Measurements from ENCODE around the gene LPP. TPM values are rescaled to one million over a fixed set of nuclear protein-coding genes. Genes with fewer than 3 reads are reported as not detected.

The LPP gene
- total and polyA plus RNA-seq, 2 of the 13 experiments (the other 11 are each of a cell fraction or from before 2014, with no cell fraction given) = 19.2 to 29.9 TPM

DNA sequence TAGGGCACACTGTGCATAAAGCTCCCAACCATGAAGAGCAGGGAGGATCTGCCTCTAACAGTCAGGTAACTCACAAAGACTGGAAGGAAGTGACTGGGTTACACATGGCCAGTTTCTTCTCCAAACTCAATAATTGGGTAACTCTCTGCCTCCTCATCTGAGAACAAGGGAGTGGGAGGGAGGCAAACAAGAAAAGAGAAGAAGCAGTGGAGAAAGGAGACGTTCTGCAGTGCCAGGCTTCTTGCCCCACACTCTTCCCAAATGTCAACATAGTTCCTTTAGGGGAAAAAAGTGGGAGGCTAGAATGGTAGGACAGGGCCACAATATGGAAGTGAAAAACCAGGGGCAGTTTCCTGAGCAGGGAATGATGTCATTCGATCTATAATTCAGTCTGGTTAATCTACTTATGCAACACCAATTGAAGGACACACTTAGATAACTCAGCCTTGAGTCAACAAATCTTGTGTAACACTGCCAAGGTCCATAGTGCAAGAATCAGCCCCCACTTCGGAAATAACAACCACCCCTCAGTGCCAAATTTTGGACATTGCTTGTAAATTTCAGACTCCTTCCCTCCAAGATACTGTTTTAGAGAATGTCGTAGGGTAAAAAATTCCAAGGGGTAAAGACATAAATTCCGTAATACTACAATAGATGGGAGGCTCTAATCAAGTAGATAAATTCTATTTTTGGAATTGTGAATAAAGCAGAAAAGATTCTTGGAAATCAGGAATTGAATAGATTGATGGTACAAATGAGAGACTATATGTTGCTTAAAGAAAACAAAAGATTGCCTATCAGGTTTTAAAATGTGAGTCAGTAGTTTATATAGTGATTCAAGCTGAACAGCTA lies 143.0 kb downstream of the LPP start:
- in situ Hi-C loops (cut with HindIII; ENCODE audit: extremely low pct_ligation_motif_present, low pct_unique_long_range_greater_than_20kb) = loop anchor here (5.0 to 10.0 kb wide), 3 partner anchors 450 to 658 kb away; partner anchors contain the start of gene BCL6
- ChIA-PET POLR2A (interaction anchor here (0.8 kb wide), 1 partner anchor 449 kb away, joined by 3 read pairs; no protein-coding TSS in a partner anchor), CTCF (ENCODE audit: low intra/inter-chr PET ratio, low total read pairs) (no interaction called here)
- H3K27ac ChIP-seq (ENCODE audit: extremely low read length, insufficient read depth, low read length) = peak overlapping the region; percentile 94
- 8% methylated on average over 5 of the region's 5 CpGs for WGBS (ENCODE audit: low lambda C conversion rate)
- no peaks in the 10 kb centered on the region for H3K27me3 ChIP-seq (ENCODE audit: control insufficient read depth in 1 of 2, insufficient read depth in 2 of 2, low read length in 2 of 2)
- ATAC-seq = peak; percentile 41
- H2AFZ ChIP-seq (ENCODE audit: low read length) = no peak overlapping the region
- peak overlapping the region; percentile 43 for H3K4me2 ChIP-seq (ENCODE audit: low read depth, low read length)
- peaks cover 61% of the 10 kb centered on the region for H3K79me2 ChIP-seq (ENCODE audit: insufficient read depth, low read length)
- intact Hi-C loops (cut with micrococcal nuclease; ENCODE audit: unreplicated experiment) = loop anchor here (5.0 kb wide), 2 partner anchors 125 to 655 kb away; no protein-coding TSS in a partner anchor
- peak overlapping the region; percentile 60 for H3K9ac ChIP-seq (ENCODE audit: insufficient read depth, low read depth, low read length)
- peak; percentile 72 for FAIRE-seq
- H3K4me3 ChIP-seq (replicated peaks in 1 of 3; ENCODE audit: insufficient read depth in 1 of 3, low read depth in 2 of 3, low read length in 3 of 3) = no peak overlapping the region; a peak in 1 of 6 replicates
- DNase-seq (ENCODE audit: low spot score) = peak; percentile 93
- H3K4me1 ChIP-seq (ENCODE audit: insufficient read depth, low read length) = peaks cover 92% of the 10 kb centered on the region
- no peaks in the 10 kb centered on the region for H3K9me3 ChIP-seq (ENCODE audit: low read length)
- no peaks in the 10 kb centered on the region for H4K20me1 ChIP-seq (ENCODE audit: insufficient read depth, low read length)
- no TSS peak for BruUV-seq (replicated peaks)
- no peaks in the 10 kb centered on the region for H3K36me3 ChIP-seq (replicated peaks in 1 of 2; ENCODE audit: control insufficient read depth in 1 of 2, insufficient read depth in 2 of 2, low read length in 2 of 2)
- peak; percentile 79; the same call in 1 of the 2 replicates for TF ChIP-seq CCDC6 (CRISPR knock-in tag; IDR thresholded peaks at IDR 0.05)
- TF ChIP-seq, protein P1, sequence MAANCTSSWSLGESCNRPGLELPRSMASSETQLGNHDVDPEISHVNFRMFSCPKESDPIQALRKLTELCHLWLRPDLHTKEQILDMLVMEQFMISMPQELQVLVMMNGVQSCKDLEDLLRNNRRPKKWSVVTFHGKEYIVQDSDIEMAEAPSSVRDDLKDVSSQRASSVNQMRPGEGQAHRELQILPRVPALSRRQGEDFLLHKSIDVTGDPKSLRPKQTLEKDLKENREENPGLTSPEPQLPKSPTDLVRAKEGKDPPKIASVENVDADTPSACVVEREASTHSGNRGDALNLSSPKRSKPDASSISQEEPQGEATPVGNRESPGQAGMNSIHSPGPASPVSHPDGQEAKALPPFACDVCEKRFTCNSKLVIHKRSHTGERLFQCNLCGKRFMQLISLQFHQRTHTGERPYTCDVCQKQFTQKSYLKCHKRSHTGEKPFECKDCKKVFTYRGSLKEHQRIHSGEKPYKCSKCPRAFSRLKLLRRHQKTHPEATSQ (CRISPR knock-in tag; IDR thresholded peaks at IDR 0.05; ENCODE audit: borderline replicate concordance) = peak; percentile 94; the same call in 1 of the 2 replicates
- no peak for TF ChIP-seq POLR2AphosphoS2 (IDR thresholded peaks at IDR 0.05; ENCODE audit: low read depth, low read length)
- peak; percentile 92 for TF ChIP-seq KAT8 (CRISPR knock-in tag; IDR thresholded peaks at IDR 0.05)
- 0 out of 2 replicates have a peak, but pooled peaks have one; percentile 38 for TF ChIP-seq ZNF749 (CRISPR knock-in tag; IDR thresholded peaks at IDR 0.05; ENCODE audit: borderline replicate concordance)
- TF ChIP-seq, protein P2, sequence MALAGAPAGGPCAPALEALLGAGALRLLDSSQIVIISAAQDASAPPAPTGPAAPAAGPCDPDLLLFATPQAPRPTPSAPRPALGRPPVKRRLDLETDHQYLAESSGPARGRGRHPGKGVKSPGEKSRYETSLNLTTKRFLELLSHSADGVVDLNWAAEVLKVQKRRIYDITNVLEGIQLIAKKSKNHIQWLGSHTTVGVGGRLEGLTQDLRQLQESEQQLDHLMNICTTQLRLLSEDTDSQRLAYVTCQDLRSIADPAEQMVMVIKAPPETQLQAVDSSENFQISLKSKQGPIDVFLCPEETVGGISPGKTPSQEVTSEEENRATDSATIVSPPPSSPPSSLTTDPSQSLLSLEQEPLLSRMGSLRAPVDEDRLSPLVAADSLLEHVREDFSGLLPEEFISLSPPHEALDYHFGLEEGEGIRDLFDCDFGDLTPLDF (CRISPR knock-in tag; IDR thresholded peaks at IDR 0.05) = no peak
- 0 out of 4 replicates have a peak, but pooled peaks of 1 of the 2 experiments have one; percentile 2 for TF ChIP-seq MAFK (conservative IDR thresholded peaks at IDR 0.05 in 1 of 2, IDR thresholded peaks at IDR 0.05 in 1 of 2; ENCODE audit: low read length in 2 of 2)
- TF ChIP-seq, protein P3, sequence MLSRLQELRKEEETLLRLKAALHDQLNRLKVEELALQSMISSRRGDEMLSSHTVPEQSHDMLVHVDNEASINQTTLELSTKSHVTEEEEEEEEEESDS (CRISPR knock-in tag; IDR thresholded peaks at IDR 0.05; ENCODE audit: borderline replicate concordance) = no peak
- TF ChIP-seq, protein P4, sequence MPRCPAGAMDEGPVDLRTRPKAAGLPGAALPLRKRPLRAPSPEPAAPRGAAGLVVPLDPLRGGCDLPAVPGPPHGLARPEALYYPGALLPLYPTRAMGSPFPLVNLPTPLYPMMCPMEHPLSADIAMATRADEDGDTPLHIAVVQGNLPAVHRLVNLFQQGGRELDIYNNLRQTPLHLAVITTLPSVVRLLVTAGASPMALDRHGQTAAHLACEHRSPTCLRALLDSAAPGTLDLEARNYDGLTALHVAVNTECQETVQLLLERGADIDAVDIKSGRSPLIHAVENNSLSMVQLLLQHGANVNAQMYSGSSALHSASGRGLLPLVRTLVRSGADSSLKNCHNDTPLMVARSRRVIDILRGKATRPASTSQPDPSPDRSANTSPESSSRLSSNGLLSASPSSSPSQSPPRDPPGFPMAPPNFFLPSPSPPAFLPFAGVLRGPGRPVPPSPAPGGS (CRISPR knock-in tag; IDR thresholded peaks at IDR 0.05) = 0 out of 2 replicates have a peak, but pooled peaks have one; percentile 51
- TF ChIP-seq ZNF644 (CRISPR knock-in tag; IDR thresholded peaks at IDR 0.05; ENCODE audit: low read depth) = peak; percentile 91
- TF ChIP-seq WIZ (CRISPR knock-in tag; IDR thresholded peaks at IDR 0.05) = peak; percentile 77
- peak; percentile 95 for TF ChIP-seq CREM (IDR thresholded peaks at IDR 0.05)
- TF ChIP-seq CREM (CRISPR knock-in tag; IDR thresholded peaks at IDR 0.05) = no peak
- no peak for TF ChIP-seq ZNF260 (CRISPR knock-in tag; IDR thresholded peaks at IDR 0.05; ENCODE audit: borderline replicate concordance, low read depth)
- TF ChIP-seq FOXC1 (CRISPR knock-in tag; IDR thresholded peaks at IDR 0.05; ENCODE audit: borderline replicate concordance) = peak; percentile 37; the same call in 1 of the 2 replicates
- TF ChIP-seq ZNF501 (CRISPR knock-in tag; IDR thresholded peaks at IDR 0.05) = peak; percentile 62; the same call in 1 of the 2 replicates
- TF ChIP-seq, protein P5, sequence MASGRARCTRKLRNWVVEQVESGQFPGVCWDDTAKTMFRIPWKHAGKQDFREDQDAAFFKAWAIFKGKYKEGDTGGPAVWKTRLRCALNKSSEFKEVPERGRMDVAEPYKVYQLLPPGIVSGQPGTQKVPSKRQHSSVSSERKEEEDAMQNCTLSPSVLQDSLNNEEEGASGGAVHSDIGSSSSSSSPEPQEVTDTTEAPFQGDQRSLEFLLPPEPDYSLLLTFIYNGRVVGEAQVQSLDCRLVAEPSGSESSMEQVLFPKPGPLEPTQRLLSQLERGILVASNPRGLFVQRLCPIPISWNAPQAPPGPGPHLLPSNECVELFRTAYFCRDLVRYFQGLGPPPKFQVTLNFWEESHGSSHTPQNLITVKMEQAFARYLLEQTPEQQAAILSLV (CRISPR knock-in tag; IDR thresholded peaks at IDR 0.05; ENCODE audit: borderline replicate concordance) = no peak
- TF ChIP-seq HHEX (CRISPR knock-in tag; IDR thresholded peaks at IDR 0.05) = peak; percentile 89
